H1 (cell line): Measurements from ENCODE around the gene UBXN11. TPM values are rescaled to one million over a fixed set of nuclear protein-coding genes. Genes with fewer than 3 reads are reported as not detected.

Experiments used
- BRCA1 ChIP-seq: IDR thresholded peaks from 2 replicates; pipeline ENCODE4 v1.6.1; 2012; ENCODE audit warnings: low read depth, low read length, improper control_type of control experiment
- CEBPB ChIP-seq: IDR thresholded peaks from 2 replicates; pipeline ENCODE4 v1.6.1; 2012; ENCODE audit warnings: low read depth, low read length
- CREB1 ChIP-seq: IDR thresholded peaks from 2 replicates; pipeline ENCODE4 v1.6.1; 2012; ENCODE audit warnings: inconsistent platforms
- CTCF ChIP-seq, 3 experiments: IDR thresholded peaks; 1 replicate in 2 of 3; 2 replicates in 1 of 3; pipeline versions ENCODE4 v1.5.1 to v1.6.1; 2011; ENCODE audit warnings: low read length in 3 of 3, mild to moderate bottlenecking in 3 of 3, inconsistent platforms in 2 of 3, low read depth in 1 of 3, moderate library complexity in 1 of 3; ENCODE audit not compliant: insufficient read depth in 1 of 3; ENCODE audit errors: control extremely low read depth in 1 of 3
- EZH2 ChIP-seq: fragments of 200-600 bp; sonication (generic); IDR thresholded peaks from 2 replicates; pipeline ENCODE4 v1.7.1; 2012; ENCODE audit warnings: low read depth, mild to moderate bottlenecking, moderate library complexity, low read length, inconsistent platforms; ENCODE audit not compliant: severe bottlenecking
- GABPA ChIP-seq: IDR thresholded peaks from 2 replicates; pipeline ENCODE4 v1.6.1; 2011; ENCODE audit warnings: mild to moderate bottlenecking, low read length, moderate library complexity, borderline replicate concordance; ENCODE audit not compliant: insufficient read depth
- GTF2F1 ChIP-seq: IDR thresholded peaks from 2 replicates; pipeline ENCODE4 v1.6.1; 2012; ENCODE audit warnings: low read depth, low read length, improper control_type of control experiment, borderline replicate concordance
- HDAC6 ChIP-seq: IDR thresholded peaks from one replicate; pipeline ENCODE4 v1.7.1; 2012; ENCODE audit warnings: low read depth, mild to moderate bottlenecking, inconsistent platforms, low read length, moderate library complexity
- JUN ChIP-seq: IDR thresholded peaks from 2 replicates; pipeline ENCODE4 v1.6.1; 2011; ENCODE audit warnings: low read depth, mild to moderate bottlenecking, improper control_type of control experiment, low read length
- KDM4A ChIP-seq: IDR thresholded peaks from one replicate; pipeline ENCODE4 v1.7.1; 2012; ENCODE audit warnings: low read depth, mild to moderate bottlenecking, moderate library complexity, low read length, inconsistent platforms; ENCODE audit not compliant: severe bottlenecking
- MAX ChIP-seq: IDR thresholded peaks from 2 replicates; pipeline ENCODE4 v1.6.1; 2012; ENCODE audit warnings: inconsistent platforms
- PHF8 ChIP-seq: fragments of 200-600 bp; sonication (generic); conservative IDR thresholded peaks from 2 replicates; pipeline ENCODE4 v1.7.1; 2012; ENCODE audit warnings: low read depth, mild to moderate bottlenecking, inconsistent platforms, low read length, moderate library complexity
- POLR2A ChIP-seq, 2 experiments: IDR thresholded peaks; 1 replicate in 1 of 2; 2 replicates in 1 of 2; pipeline ENCODE4 v1.6.1; 2011; ENCODE audit warnings: low read depth in 2 of 2, low read length in 2 of 2, mild to moderate bottlenecking in 2 of 2; ENCODE audit errors: control extremely low read depth in 1 of 2
- RFX5 ChIP-seq: IDR thresholded peaks from 2 replicates; pipeline ENCODE4 v1.6.1; 2011; ENCODE audit warnings: low read depth, low read length, improper control_type of control experiment, borderline replicate concordance
- RNF2 ChIP-seq: fragments of 200-900, 300-1000 bp; sonication (generic); IDR thresholded peaks from 2 replicates; pipeline ENCODE4 v1.7.1; 2016; ENCODE audit warnings: borderline replicate concordance, low read depth, mild to moderate bottlenecking, antibody characterized with exemption, low read length; ENCODE audit not compliant: poor library complexity, severe bottlenecking; ENCODE audit errors: missing control alignments
- SIRT6 ChIP-seq: IDR thresholded peaks from one replicate; pipeline ENCODE4 v1.7.1; 2012; ENCODE audit warnings: low read length, inconsistent platforms
- SIX5 ChIP-seq: IDR thresholded peaks from 2 replicates; pipeline ENCODE4 v1.6.1; 2011; ENCODE audit warnings: mild to moderate bottlenecking, low read depth, low read length
- SP2 ChIP-seq: IDR thresholded peaks from 2 replicates; pipeline ENCODE4 v1.6.1; 2012; ENCODE audit warnings: mild to moderate bottlenecking, low read length, inconsistent platforms
- SRF ChIP-seq: IDR thresholded peaks from 2 replicates; pipeline ENCODE4 v1.6.1; 2011; ENCODE audit warnings: mild to moderate bottlenecking, low read depth, low read length, moderate library complexity
- TAF7 ChIP-seq: optimal IDR thresholded peaks from 2 replicates; pipeline ENCODE3; 2011; ENCODE audit warnings: low read depth, mild to moderate bottlenecking, inconsistent platforms, low read length, moderate library complexity, borderline replicate concordance
- polyA plus RNA-seq, 7 experiments: library from polyadenylated mRNA; depleted of rRNA in 3 of 7; stranded (reverse) in 5 of 7; unstranded in 2 of 7; fragments of >200 nt in 5 of 7; fragments of 200-250 nt in 2 of 7; gene quantifications; 1 replicate in 5 of 7; 2 replicates in 1 of 7; 4 replicates in 1 of 7; pipeline versions ENCODE4 v1.2.1 to v1.2.3, GENCODE V29; 2011 to 2013; ENCODE audit warnings: missing spikeins in 2 of 7, mixed read lengths in 2 of 7
- total RNA-seq: library from RNA; stranded (reverse); fragmentation: NEBNext Ultra II Directional; extraction: Animal tissue kit (Norgen Biotek cat#: 25700); gene quantifications from 2 replicates; pipeline ENCODE4 v1.2.1, GENCODE V29; 2021

The UBXN11 gene
- total and polyA plus RNA-seq, 2 of the 8 experiments (the other 6 are each of a cell fraction or from before 2014, with no cell fraction given) = 6.3 to 10.4 TPM

- TF ChIP-seq JUN (no peak), CTCF (IDR thresholded peaks at IDR 0.05; ENCODE audit: control extremely low read depth in 1 of 3, insufficient read depth in 1 of 3, low read depth in 1 of 3, low read length in 3 of 3) (peak; percentile 83 to 97 (median 92)), BRCA1 (no peak), HDAC6 (no peak), KDM4A (no peak), RFX5 (no peak), GABPA (peak; percentile 39; the same call in 1 of the 2 replicates), TAF7 (peak; percentile 26), SRF (no peak), EZH2 (no peak), SP2 (no peak), MAX (no peak), SIRT6 (no peak), POLR2A (IDR thresholded peaks at IDR 0.05; ENCODE audit: control extremely low read depth in 1 of 2, low read depth in 2 of 2, low read length in 2 of 2) (no peak), RNF2 (no peak), GTF2F1 (no peak), CEBPB (no peak), PHF8 (no peak), CREB1 (0 out of 2 replicates have a peak, but pooled peaks have one; percentile 9), SIX5 (no peak)
Observed at GRCh38 chr1:26321315-26322041, 15.0 kb upstream of the UBXN11 start (continued).
